ENCODE measurements around the gene DIPK1A. TPM values are rescaled to one million over a fixed set of nuclear protein-coding genes. Genes with fewer than 3 reads are reported as not detected.

The DIPK1A gene
- total RNA-seq, 1 donor from 2014 or later: 5.7 TPM

- H3K36me3 ChIP-seq (ENCODE audit: control insufficient read depth in 3 of 3, insufficient read depth in 3 of 3, low read length in 3 of 3): no peaks in the 10 kb centered on the region
- no peak overlapping the region for H3K9ac ChIP-seq (ENCODE audit: low read depth in 1 of 3, low read length in 3 of 3)
- peaks cover 0 to 3% (median 0%) of the 10 kb centered on the region in 3 donors for H3K27me3 ChIP-seq (ENCODE audit: control insufficient read depth in 3 of 3, insufficient read depth in 3 of 3, low read length in 3 of 3)
- no peak overlapping the region for H3K27ac ChIP-seq (ENCODE audit: low read depth, low read length)
- no peaks in the 10 kb centered on the region for H3K9me3 ChIP-seq (ENCODE audit: control insufficient read depth in 3 of 3, low read length in 3 of 3)
- H3K4me3 ChIP-seq (ENCODE audit: low read length in 3 of 3): no peak overlapping the region
- H3K4me1 ChIP-seq (ENCODE audit: control insufficient read depth in 3 of 3, insufficient read depth in 3 of 3, low read length in 3 of 3): no peaks in the 10 kb centered on the region
Measured at GRCh38 chr1:92817986-92818764, 143.1 kb downstream of the DIPK1A start.

GRCh38 chr1:92817137-92817697, 144.0 kb downstream of the DIPK1A start:
- no peaks in the 10 kb centered on the region for H3K36me3 ChIP-seq (ENCODE audit: control insufficient read depth in 3 of 3, insufficient read depth in 3 of 3, low read length in 3 of 3)
- no peaks in the 10 kb centered on the region for H3K9me3 ChIP-seq (ENCODE audit: control insufficient read depth in 3 of 3, low read length in 3 of 3)
- no peak overlapping the region for H3K27ac ChIP-seq (ENCODE audit: low read depth, low read length)
- no peak overlapping the region for H3K9ac ChIP-seq (ENCODE audit: low read depth in 1 of 3, low read length in 3 of 3)
- H3K4me1 ChIP-seq (ENCODE audit: control insufficient read depth in 3 of 3, insufficient read depth in 3 of 3, low read length in 3 of 3): no peaks in the 10 kb centered on the region
- peaks cover 0 to 3% (median 0%) of the 10 kb centered on the region in 3 donors for H3K27me3 ChIP-seq (ENCODE audit: control insufficient read depth in 3 of 3, insufficient read depth in 3 of 3, low read length in 3 of 3)
- H3K4me3 ChIP-seq (ENCODE audit: low read length in 3 of 3): no peak overlapping the region

DNA sequence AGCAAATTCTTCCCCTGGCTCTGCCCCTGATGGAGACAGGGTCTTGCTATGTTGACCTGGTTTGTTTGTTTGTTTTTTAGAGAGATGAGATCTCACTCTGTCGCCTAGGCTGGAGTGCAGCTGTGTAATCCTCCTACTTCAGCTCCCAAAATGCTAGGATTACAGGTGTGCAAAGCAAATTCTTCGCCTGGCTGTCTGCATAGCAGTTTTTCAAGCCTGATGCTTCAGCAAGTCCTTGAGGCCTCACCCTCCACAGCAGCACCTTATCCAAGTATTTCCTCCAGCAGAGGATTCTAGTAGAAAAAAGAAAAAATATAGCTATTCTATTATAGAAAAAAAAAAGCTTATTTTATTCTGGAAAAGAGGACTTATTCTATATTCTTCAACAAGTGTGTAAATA, 144.5 kb downstream of the DIPK1A start:
- H3K4me1 ChIP-seq (ENCODE audit: control insufficient read depth in 3 of 3, insufficient read depth in 3 of 3, low read length in 3 of 3): no peaks in the 10 kb centered on the region
- no peaks in the 10 kb centered on the region for H3K9me3 ChIP-seq (ENCODE audit: control insufficient read depth in 3 of 3, low read length in 3 of 3)
- H3K27me3 ChIP-seq (ENCODE audit: control insufficient read depth in 3 of 3, insufficient read depth in 3 of 3, low read length in 3 of 3): peaks cover 0 to 3% (median 0%) of the 10 kb centered on the region in 3 donors
- no peak overlapping the region for H3K4me3 ChIP-seq (ENCODE audit: low read length in 3 of 3)
- H3K36me3 ChIP-seq (ENCODE audit: control insufficient read depth in 3 of 3, insufficient read depth in 3 of 3, low read length in 3 of 3): no peaks in the 10 kb centered on the region
- H3K9ac ChIP-seq (ENCODE audit: low read depth in 1 of 3, low read length in 3 of 3): no peak overlapping the region
- H3K27ac ChIP-seq (ENCODE audit: low read depth, low read length): no peak overlapping the region

GRCh38 chr1:92808381-92808780, 152.9 kb downstream of the DIPK1A start:
- Histone ChIP-seq H3K27me3 (ENCODE audit: control insufficient read depth in 3 of 3, insufficient read depth in 3 of 3, low read length in 3 of 3) (no peaks in the 10 kb centered on the region), H3K9ac (ENCODE audit: low read depth in 1 of 3, low read length in 3 of 3) (no peak overlapping the region), H3K27ac (ENCODE audit: low read depth, low read length) (no peak overlapping the region), H3K4me3 (ENCODE audit: low read length in 3 of 3) (no peak overlapping the region), H3K9me3 (ENCODE audit: control insufficient read depth in 3 of 3, low read length in 3 of 3) (no peaks in the 10 kb centered on the region), H3K4me1 (ENCODE audit: control insufficient read depth in 3 of 3, insufficient read depth in 3 of 3, low read length in 3 of 3) (no peaks in the 10 kb centered on the region), H3K36me3 (ENCODE audit: control insufficient read depth in 3 of 3, insufficient read depth in 3 of 3, low read length in 3 of 3) (no peaks in the 10 kb centered on the region)

DNA sequence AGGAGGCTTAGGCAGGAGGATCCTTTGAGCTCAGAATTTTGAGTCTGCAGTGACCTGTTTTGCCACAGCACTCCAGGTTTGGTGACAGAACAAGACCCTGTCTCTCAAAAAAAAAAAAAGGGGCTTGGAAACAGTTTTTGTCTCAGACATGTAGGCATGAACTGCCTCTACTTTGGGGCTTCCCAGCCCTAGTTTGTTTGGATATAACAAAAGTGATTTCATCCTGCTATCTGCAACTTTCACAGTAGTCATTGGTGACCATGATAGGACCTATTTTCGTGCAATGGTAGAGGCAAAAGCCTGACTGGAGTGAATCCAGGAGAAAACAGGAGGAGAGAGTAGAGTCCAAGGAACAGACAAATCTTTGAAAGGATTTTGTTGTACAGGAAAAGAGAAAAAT, 156.0 kb downstream of the DIPK1A start:
- no peak overlapping the region for H3K27ac ChIP-seq (ENCODE audit: low read depth, low read length)
- no peaks in the 10 kb centered on the region for H3K36me3 ChIP-seq (ENCODE audit: control insufficient read depth in 3 of 3, insufficient read depth in 3 of 3, low read length in 3 of 3)
- peak overlapping the region in 2 of 3 donors; percentile 7 to 21 for H3K4me3 ChIP-seq (ENCODE audit: low read length in 3 of 3)
- H3K4me1 ChIP-seq (ENCODE audit: control insufficient read depth in 3 of 3, insufficient read depth in 3 of 3, low read length in 3 of 3): no peaks in the 10 kb centered on the region
- H3K27me3 ChIP-seq (ENCODE audit: control insufficient read depth in 3 of 3, insufficient read depth in 3 of 3, low read length in 3 of 3): no peaks in the 10 kb centered on the region
- H3K9ac ChIP-seq (ENCODE audit: low read depth in 1 of 3, low read length in 3 of 3): no peak overlapping the region
- H3K9me3 ChIP-seq (ENCODE audit: control insufficient read depth in 3 of 3, low read length in 3 of 3): no peaks in the 10 kb centered on the region

GRCh38 chr1:92804721-92805201, 156.5 kb downstream of the DIPK1A start:
- peak overlapping the region; percentile 7 to 42 (median 21) for H3K4me3 ChIP-seq (ENCODE audit: low read length in 3 of 3)

DNA sequence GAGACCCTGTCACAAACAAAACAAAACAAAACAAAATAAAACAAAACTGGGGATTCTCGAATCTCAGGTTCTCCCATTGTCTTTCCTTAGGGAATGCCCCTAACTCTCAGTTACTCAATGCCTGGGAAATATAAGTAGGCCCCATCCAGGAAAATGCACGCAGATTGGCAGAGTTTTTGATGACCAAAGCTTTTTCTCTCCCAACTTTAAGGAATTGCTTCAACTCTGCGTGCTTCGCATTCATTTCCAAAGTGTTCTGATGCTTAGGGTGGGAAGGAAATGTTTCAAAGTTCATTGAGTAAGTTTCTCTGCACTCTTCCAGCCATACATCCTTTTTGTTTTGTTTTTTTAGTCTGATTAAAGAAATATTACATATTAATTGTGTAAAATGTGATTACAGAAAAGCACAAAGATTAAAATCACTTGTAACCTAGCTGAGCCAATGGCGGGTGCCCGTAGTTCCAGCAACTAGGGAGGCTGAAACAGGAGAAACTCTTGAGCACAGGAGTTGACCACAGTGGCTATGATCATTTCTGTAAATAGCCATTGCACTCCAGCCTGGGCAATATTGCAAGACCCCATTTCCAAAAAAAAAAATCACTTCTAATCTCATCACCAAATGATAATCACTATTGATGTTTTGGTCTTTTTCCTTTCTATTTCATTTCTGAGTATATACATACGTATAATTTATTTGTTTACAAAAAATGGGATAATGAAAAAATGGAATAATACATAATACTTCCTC, 157.9 kb downstream of the DIPK1A start:
- Histone ChIP-seq H3K4me3 (ENCODE audit: low read length in 3 of 3) (no peak overlapping the region), H3K27me3 (ENCODE audit: control insufficient read depth in 3 of 3, insufficient read depth in 3 of 3, low read length in 3 of 3) (no peaks in the 10 kb centered on the region), H3K4me1 (ENCODE audit: control insufficient read depth in 3 of 3, insufficient read depth in 3 of 3, low read length in 3 of 3) (no peaks in the 10 kb centered on the region), H3K9me3 (ENCODE audit: control insufficient read depth in 3 of 3, low read length in 3 of 3) (no peaks in the 10 kb centered on the region), H3K9ac (ENCODE audit: low read depth in 1 of 3, low read length in 3 of 3) (no peak overlapping the region), H3K27ac (ENCODE audit: low read depth, low read length) (no peak overlapping the region), H3K36me3 (ENCODE audit: control insufficient read depth in 3 of 3, insufficient read depth in 3 of 3, low read length in 3 of 3) (no peaks in the 10 kb centered on the region)

More at GRCh38 chr1:92804721-92805201, 156.5 kb downstream of the DIPK1A start:
- H3K9ac ChIP-seq (ENCODE audit: low read depth in 1 of 3, low read length in 3 of 3): no peak overlapping the region
- no peaks in the 10 kb centered on the region for H3K36me3 ChIP-seq (ENCODE audit: control insufficient read depth in 3 of 3, insufficient read depth in 3 of 3, low read length in 3 of 3)
- no peaks in the 10 kb centered on the region for H3K4me1 ChIP-seq (ENCODE audit: control insufficient read depth in 3 of 3, insufficient read depth in 3 of 3, low read length in 3 of 3)
- no peaks in the 10 kb centered on the region for H3K9me3 ChIP-seq (ENCODE audit: control insufficient read depth in 3 of 3, low read length in 3 of 3)
- H3K27me3 ChIP-seq (ENCODE audit: control insufficient read depth in 3 of 3, insufficient read depth in 3 of 3, low read length in 3 of 3): no peaks in the 10 kb centered on the region
- no peak overlapping the region for H3K27ac ChIP-seq (ENCODE audit: low read depth, low read length)

DNA sequence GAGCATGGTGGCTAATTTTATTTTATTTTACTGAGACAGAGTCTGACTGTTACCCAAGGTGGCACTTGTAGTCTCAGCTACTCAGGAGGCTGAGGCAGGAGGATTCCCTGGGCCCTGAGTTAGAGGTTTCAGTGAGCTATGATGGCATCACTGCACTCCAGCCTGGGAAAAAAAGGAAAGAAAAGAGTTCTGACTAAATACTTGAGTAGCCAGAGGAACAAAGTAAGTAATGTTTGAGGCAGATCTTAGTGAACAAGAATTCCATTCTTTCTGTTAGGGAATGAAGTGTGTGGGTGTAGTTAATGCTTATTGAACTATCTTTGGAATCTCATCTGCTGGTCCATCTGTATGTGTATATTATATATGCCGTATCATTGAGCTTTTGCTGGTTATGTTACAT, 163.3 kb downstream of the DIPK1A start:
- H3K27me3 ChIP-seq (ENCODE audit: control insufficient read depth in 3 of 3, insufficient read depth in 3 of 3, low read length in 3 of 3): no peaks in the 10 kb centered on the region
- no peak overlapping the region for H3K27ac ChIP-seq (ENCODE audit: low read depth, low read length)
- no peaks in the 10 kb centered on the region for H3K4me1 ChIP-seq (ENCODE audit: control insufficient read depth in 3 of 3, insufficient read depth in 3 of 3, low read length in 3 of 3)
- H3K4me3 ChIP-seq (ENCODE audit: low read length in 3 of 3): no peak overlapping the region
- H3K9me3 ChIP-seq (ENCODE audit: control insufficient read depth in 3 of 3, low read length in 3 of 3): no peaks in the 10 kb centered on the region
- no peaks in the 10 kb centered on the region for H3K36me3 ChIP-seq (ENCODE audit: control insufficient read depth in 3 of 3, insufficient read depth in 3 of 3, low read length in 3 of 3)
- no peak overlapping the region for H3K9ac ChIP-seq (ENCODE audit: low read depth in 1 of 3, low read length in 3 of 3)

DNA sequence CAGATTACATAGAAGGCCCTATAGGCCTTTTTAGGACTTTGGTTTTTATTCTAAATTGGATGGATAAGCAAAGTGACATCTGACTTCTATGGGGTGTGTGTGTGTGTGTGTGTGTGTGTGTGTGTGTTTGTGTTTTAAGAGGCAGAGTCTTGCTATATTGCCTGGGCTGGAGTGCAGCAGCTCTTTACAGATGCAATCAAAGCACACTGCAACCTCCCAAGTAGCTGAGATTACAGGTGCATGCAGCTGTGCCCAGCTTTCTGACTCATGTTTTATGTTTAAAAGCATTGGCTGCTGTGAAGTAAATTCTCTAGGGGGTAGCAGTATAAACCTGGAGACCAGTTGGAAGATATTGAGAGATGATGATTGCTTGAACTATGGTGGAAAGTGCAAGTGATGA, 164.0 kb downstream of the DIPK1A start:
- Histone ChIP-seq H3K36me3 (ENCODE audit: control insufficient read depth in 3 of 3, insufficient read depth in 3 of 3, low read length in 3 of 3) (no peaks in the 10 kb centered on the region), H3K27ac (ENCODE audit: low read depth, low read length) (no peak overlapping the region), H3K9ac (ENCODE audit: low read depth in 1 of 3, low read length in 3 of 3) (no peak overlapping the region), H3K9me3 (ENCODE audit: control insufficient read depth in 3 of 3, low read length in 3 of 3) (no peaks in the 10 kb centered on the region), H3K27me3 (ENCODE audit: control insufficient read depth in 3 of 3, insufficient read depth in 3 of 3, low read length in 3 of 3) (no peaks in the 10 kb centered on the region), H3K4me3 (ENCODE audit: low read length in 3 of 3) (no peak overlapping the region), H3K4me1 (ENCODE audit: control insufficient read depth in 3 of 3, insufficient read depth in 3 of 3, low read length in 3 of 3) (no peaks in the 10 kb centered on the region)

DNA sequence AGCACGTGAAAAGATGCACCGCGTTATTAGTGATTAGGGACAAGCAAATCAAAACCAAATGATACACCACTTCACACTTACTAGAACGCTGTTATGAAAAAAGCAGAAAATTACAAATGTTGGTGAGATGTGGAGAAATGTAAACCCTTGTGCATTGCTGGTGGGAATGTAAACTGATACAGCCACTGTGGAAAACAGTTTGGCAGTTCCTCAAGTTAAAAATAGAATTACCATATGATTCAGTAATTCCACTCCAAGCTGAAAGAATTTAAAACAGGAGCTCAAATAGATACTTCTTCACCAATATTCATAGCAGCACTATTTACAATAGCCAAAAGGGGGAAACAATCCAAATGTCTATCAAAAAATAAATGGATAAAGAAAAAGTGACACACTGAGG, 166.1 kb downstream of the DIPK1A start:
- Histone ChIP-seq H3K4me1 (ENCODE audit: control insufficient read depth in 3 of 3, insufficient read depth in 3 of 3, low read length in 3 of 3) (no peaks in the 10 kb centered on the region), H3K9ac (ENCODE audit: low read depth in 1 of 3, low read length in 3 of 3) (no peak overlapping the region), H3K4me3 (ENCODE audit: low read length in 3 of 3) (no peak overlapping the region), H3K27ac (ENCODE audit: low read depth, low read length) (no peak overlapping the region), H3K27me3 (ENCODE audit: control insufficient read depth in 3 of 3, insufficient read depth in 3 of 3, low read length in 3 of 3) (no peaks in the 10 kb centered on the region), H3K9me3 (ENCODE audit: control insufficient read depth in 3 of 3, low read length in 3 of 3) (no peaks in the 10 kb centered on the region), H3K36me3 (ENCODE audit: control insufficient read depth in 3 of 3, insufficient read depth in 3 of 3, low read length in 3 of 3) (no peaks in the 10 kb centered on the region)

Measured in skeletal muscle tissue (tissue), 4 donors.